Ovary (tissue), 9 donors: Measurements from ENCODE around the gene ZNF236. TPM values are rescaled to one million over a fixed set of nuclear protein-coding genes. Genes with fewer than 3 reads are reported as not detected.

ENCODE experiments used
- DNase-seq, 5 donors: peaks; one replicate each; pipeline ENCODE4 v3.0.0-alpha.2; 2019 to 2020
- H3K27ac ChIP-seq, 2 donors: fragments of 200-600 bp; one replicate each; pipeline versions ENCODE4 v1.5.1 to v1.8.0; 2019 to 2022
- H3K27me3 ChIP-seq: fragments of 200-600 bp; one replicate; pipeline ENCODE4 v1.8.0; 2022
- H3K36me3 ChIP-seq: fragments of 200-600 bp; sonication (generic); one replicate; pipeline ENCODE4 v1.5.1; 2019
- H3K4me1 ChIP-seq: one replicate; pipeline ENCODE4 v1.8.1; 2013; ENCODE audit warnings: mild to moderate bottlenecking, moderate library complexity; ENCODE audit not compliant: insufficient read depth
- H3K4me3 ChIP-seq: fragments of 200-600 bp; sonication (generic); one replicate; pipeline ENCODE4 v1.5.1; 2017
- H3K9me3 ChIP-seq, 2 donors: fragments of 200-600 bp in 1 of 2; sonication (generic) in 1 of 2; one replicate each; pipeline versions ENCODE4 v1.5.1 to v1.8.1; 2013 to 2019; ENCODE audit warnings: mild to moderate bottlenecking in 1 of 2, moderate library complexity in 1 of 2
- CTCF ChIP-seq, 3 donors: fragments of 450-650 bp in 2 of 3; fragments of 200-600 bp in 1 of 3; IDR thresholded peaks; one replicate each; pipeline versions ENCODE4 v1.5.1 to v1.8.0; 2016 to 2022; ENCODE audit warnings: antibody characterized with exemption in 3 of 3, mild to moderate bottlenecking in 1 of 3
- EP300 ChIP-seq: sonication (generic); formaldehyde crosslinking; IDR thresholded peaks from one replicate; pipeline ENCODE4 v1.6.1; 2017; ENCODE audit warnings: antibody characterized with exemption
- POLR2A ChIP-seq: fragments of 450-650 bp; IDR thresholded peaks from one replicate; pipeline ENCODE4 v1.6.1; 2017; ENCODE audit warnings: antibody characterized with exemption, mild to moderate bottlenecking, moderate library complexity
- WGBS, 3 donors: extraction: QIAGEN DNeasy Blood & Tissue Kit in 1 of 3; methylation state at CpG; one replicate each; pipeline versions ENCODE4 v1.1.5 to v1.1.7; 2013 to 2017; 5-methylcytosine and 5-hydroxymethylcytosine counted together
- intact Hi-C, 4 donors: fragments of 100-400 bp; cut with DNase I; formaldehyde crosslinking; loops; one replicate each; pipeline versions ENCODE4 v1.11.0 to v1.15.1; 2022 to 2023
- polyA plus RNA-seq, 2 donors: library from polyadenylated mRNA; stranded (reverse); fragments of 200-250 nt in 1 of 2; fragments of 350-450 nt in 1 of 2; fragmentation: Illumina TruSeq in 1 of 2; extraction: RNeasy Lipid Tissue Mini Kit (QIAGEN cat#74804) in 1 of 2; gene quantifications; one replicate each; pipeline ENCODE4 v1.2.3, GENCODE V29; 2013 to 2014
- total RNA-seq, 7 donors: library from RNA; depleted of rRNA in 2 of 7; stranded (reverse); fragments of >200 nt in 2 of 7; fragmentation: NEBNext Ultra II Directional in 3 of 7; extraction: Animal tissue kit (Norgen Biotek cat#: 25700) in 3 of 7; gene quantifications; one replicate each; pipeline versions ENCODE4 v1.1.0 to v1.2.4, GENCODE V29; 2016 to 2023
- donor health status: DM: no; HTN: no; CAD: no; lungs with moderate emphysema.
- donor health status: DM: no; HTN: no; CAD: no.
- donor health status: Bipolar disorder and iron deficiency.
- donor health status: DM: yes; HTN: yes; CAD: no.
- donor health status: DM: no; HTN: no; CAD: no.
- donor health status: DM: yes; HTN: yes; CAD: no.

The ZNF236 gene
- total and polyA plus RNA-seq, 9 donors, result 3.9 to 30.3 (median 24.1) TPM

- H3K4me3 ChIP-seq, result no peak overlapping the region
- no peak overlapping the region for H3K27ac ChIP-seq
- no peaks in the 10 kb centered on the region for H3K27me3 ChIP-seq
- H3K4me1 ChIP-seq, result no peaks in the 10 kb centered on the region
- DNase-seq, result no peak
- H3K9me3 ChIP-seq, result no peaks in the 10 kb centered on the region
- WGBS, 3 donors, result 87 to 92% (median 91%) methylated on average over 4 of the region's 4 CpGs
- TF ChIP-seq CTCF (IDR thresholded peaks at IDR 0.05), result no peak
- TF ChIP-seq POLR2A, result no peak
- no peak for TF ChIP-seq EP300
- intact Hi-C loops, result no loop called here
- no peaks in the 10 kb centered on the region for H3K36me3 ChIP-seq
Measured at GRCh38 chr18:76855594-76855993, 33.2 kb downstream of the ZNF236 start.

GRCh38 chr18:76857476-76857875, 35.1 kb downstream of the ZNF236 start:
- Histone ChIP-seq H3K4me1 (no peaks in the 10 kb centered on the region), H3K36me3 (no peaks in the 10 kb centered on the region), H3K27ac (no peak overlapping the region), H3K4me3 (no peak overlapping the region), H3K9me3 (no peaks in the 10 kb centered on the region), H3K27me3 (no peaks in the 10 kb centered on the region)
- intact Hi-C loops, result no loop called here
- TF ChIP-seq POLR2A (no peak), CTCF (IDR thresholded peaks at IDR 0.05) (no peak), EP300 (no peak)
- no peak for DNase-seq
- WGBS, 3 donors, result 76 to 88% (median 82%) methylated on average over 4 of the region's 4 CpGs

GRCh38 chr18:76859474-76860339, 37.4 kb downstream of the ZNF236 start:
- 88 to 93% (median 88%) methylated on average over 14 of the region's 14 CpGs for WGBS, 3 donors

GRCh38 chr18:76860411-76860810, 38.1 kb downstream of the ZNF236 start:
- intact Hi-C loops, result no loop called here
- no peak for TF ChIP-seq CTCF (IDR thresholded peaks at IDR 0.05)
- TF ChIP-seq POLR2A, result no peak
- no peak for TF ChIP-seq EP300
- no peak for DNase-seq
- Histone ChIP-seq H3K27me3 (no peaks in the 10 kb centered on the region), H3K9me3 (no peaks in the 10 kb centered on the region), H3K27ac (no peak overlapping the region), H3K4me3 (no peak overlapping the region), H3K4me1 (no peaks in the 10 kb centered on the region), H3K36me3 (no peaks in the 10 kb centered on the region)
- 40 to 63% (median 43%) methylated on average over 6 of the region's 6 CpGs for WGBS, 3 donors

More at GRCh38 chr18:76859474-76860339, 37.4 kb downstream of the ZNF236 start:
- intact Hi-C loops, result no loop called here
- H3K36me3 ChIP-seq, result no peaks in the 10 kb centered on the region
- H3K4me3 ChIP-seq, result no peak overlapping the region
- no peak overlapping the region for H3K27ac ChIP-seq
- TF ChIP-seq CTCF (IDR thresholded peaks at IDR 0.05) (no peak), EP300 (no peak), POLR2A (no peak)
- DNase-seq, result no peak
- H3K9me3 ChIP-seq, result no peaks in the 10 kb centered on the region
- no peaks in the 10 kb centered on the region for H3K27me3 ChIP-seq
- no peaks in the 10 kb centered on the region for H3K4me1 ChIP-seq
